OCI-LY7 (cell line): ENCODE data around the gene DOCK1. TPM values are rescaled to one million over a fixed set of nuclear protein-coding genes. Genes with fewer than 3 reads are reported as not detected.

Experiments
- BruUV-seq: library from RNA; stranded (reverse); fragments of 400-500 nt; replicated peaks from 2 replicates; lab custom pipeline; 2021; lab: Mats Ljungman, UMichigan
- CTCF ChIA-PET: fragments of 300-600 bp; sonication (Branson Sonifier 250); formaldehyde crosslinking; loops from one replicate; lab custom pipeline; 2022; ENCODE audit warnings: antibody characterized with exemption; ENCODE audit not compliant: unreplicated experiment; lab: Charles Lee
- POLR2A ChIA-PET: fragments of 300-600 bp; sonication (Branson Sonifier 250); formaldehyde crosslinking; loops from one replicate; lab custom pipeline; 2022; ENCODE audit warnings: antibody characterized with exemption; lab: Charles Lee
- DNase-seq: peaks from one replicate; pipeline ENCODE4 v3.0.0-alpha.2; 2015; ENCODE audit warnings: low spot score
- H2AFZ ChIP-seq: fragments of 200-600 bp; sonication (generic), shearing (Covaris generic); 2 replicates; pipeline ENCODE4 v1.6.1; 2014; ENCODE audit warnings: mild to moderate bottlenecking, antibody characterized with exemption, low read length, moderate library complexity
- H3K27ac ChIP-seq: fragments of 200-600 bp; sonication (generic); 2 replicates; pipeline ENCODE4 v1.5.1; 2014; ENCODE audit warnings: mixed run types, low read depth, mild to moderate bottlenecking, moderate library complexity, low read length, inconsistent platforms; ENCODE audit not compliant: poor library complexity, severe bottlenecking
- H3K36me3 ChIP-seq: fragments of 200-600 bp; sonication (generic); 2 replicates; pipeline ENCODE4 v1.6.1; 2014; ENCODE audit warnings: mild to moderate bottlenecking, antibody characterized with exemption, low read length, moderate library complexity, mixed read lengths; ENCODE audit not compliant: insufficient read depth
- H3K4me1 ChIP-seq: fragments of 200-600 bp; sonication (generic); 2 replicates; pipeline ENCODE4 v1.5.1; 2014; ENCODE audit warnings: mild to moderate bottlenecking, low read length; ENCODE audit not compliant: insufficient read depth, poor library complexity, severe bottlenecking
- H3K4me2 ChIP-seq: fragments of 200-600 bp; sonication (generic); 2 replicates; pipeline ENCODE4 v1.6.1; 2014; ENCODE audit warnings: mild to moderate bottlenecking, low read length
- H3K4me3 ChIP-seq: fragments of 200-600 bp; sonication (generic); 2 replicates; pipeline ENCODE4 v1.5.1; 2014; ENCODE audit warnings: mild to moderate bottlenecking, low read depth, low read length; ENCODE audit not compliant: poor library complexity, severe bottlenecking
- H3K79me2 ChIP-seq: fragments of 200-600 bp; sonication (generic); 2 replicates; pipeline ENCODE4 v1.6.1; 2016; ENCODE audit warnings: low read depth, mild to moderate bottlenecking, low read length, moderate library complexity, mixed read lengths; ENCODE audit not compliant: insufficient read depth
- H3K9me2 ChIP-seq: fragments of 200-600 bp; sonication (generic); 2 replicates; pipeline ENCODE4 v1.6.1; 2016; ENCODE audit warnings: mild to moderate bottlenecking, low read length, mixed read lengths; ENCODE audit not compliant: insufficient read depth
- H3K9me3 ChIP-seq: fragments of 200-600 bp; sonication (generic); 2 replicates; pipeline ENCODE4 v1.6.1; 2014; ENCODE audit warnings: mild to moderate bottlenecking, mixed run types, low read length, mixed read lengths
- H4K20me1 ChIP-seq: fragments of 200-600 bp; sonication (generic); 2 replicates; pipeline ENCODE4 v1.6.1; 2014; ENCODE audit warnings: mild to moderate bottlenecking, antibody characterized with exemption, low read length, moderate library complexity, mixed read lengths; ENCODE audit not compliant: insufficient read depth
- EZH2phosphoT487 ChIP-seq: fragments of 200-600 bp; sonication (generic); IDR thresholded peaks from 2 replicates; pipeline ENCODE4 v1.6.1; 2018; ENCODE audit warnings: low read depth, borderline replicate concordance, mild to moderate bottlenecking, mixed run types, antibody characterized with exemption, low read length, moderate library complexity, mixed read lengths
- intact Hi-C: fragments of 100-400 bp; cut with micrococcal nuclease; formaldehyde crosslinking; loops from one replicate; pipeline ENCODE4 v1.10.0; 2022; ENCODE audit not compliant: unreplicated experiment
- total RNA-seq, 2 experiments: library from RNA; depleted of rRNA in 1 of 2; stranded (reverse); fragments of >200 nt in 1 of 2; shearing (Covaris generic) in 1 of 2; gene quantifications; 2 replicates each; pipeline ENCODE4 v1.2.3, GENCODE V29; 2014 to 2022
- TF ChIP-seq, protein P1 (sequence below): fragments of 200-600 bp; sonication (generic); conservative IDR thresholded peaks from 2 replicates; pipeline ENCODE4 v1.5.1; 2014; ENCODE audit warnings: mild to moderate bottlenecking, antibody characterized with exemption, low read length, moderate library complexity, mixed read lengths

Gene DOCK1
- total RNA-seq, 2 experiments from 2014 or later: not detected

DNA sequence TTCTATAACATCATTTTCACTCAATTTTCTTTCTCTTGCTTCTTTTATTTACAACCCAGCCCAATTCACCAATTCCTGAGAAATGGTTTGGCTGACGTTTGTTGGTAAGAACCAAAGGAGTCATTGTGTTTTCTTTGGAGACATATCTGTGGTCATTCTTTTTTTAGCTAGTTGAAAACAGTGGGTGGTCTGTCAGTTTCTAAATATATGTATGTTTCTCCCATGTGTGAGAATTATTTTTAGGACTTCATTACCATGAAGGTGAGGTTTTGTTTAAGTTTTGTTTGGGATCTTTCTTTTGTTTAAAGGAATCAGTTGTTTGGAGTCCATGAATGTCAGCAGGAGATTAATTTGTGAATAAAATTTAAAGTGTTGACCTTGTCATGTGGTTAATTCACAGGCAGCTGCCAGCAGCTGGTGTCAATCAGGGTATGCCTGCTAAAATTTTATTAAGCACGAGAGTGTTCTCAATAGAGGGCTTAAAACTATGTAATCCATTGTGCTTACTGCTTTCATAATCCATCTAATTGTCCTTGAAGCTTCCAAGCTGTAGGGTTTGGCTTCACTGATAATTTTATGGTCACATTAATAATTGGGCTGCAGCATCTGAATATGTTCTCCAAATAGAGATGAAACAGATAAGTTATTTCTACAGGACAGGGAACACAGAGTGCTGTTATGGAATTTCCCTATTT, 252.4 kb downstream of the DOCK1 start:
- no peaks in the 10 kb centered on the region for H3K79me2 ChIP-seq
- POLR2A ChIA-PET: interaction anchor here (0.6 kb wide), 1 partner anchor 12 kb away, joined by 3 read pairs; no protein-coding TSS in a partner anchor
- no peak overlapping the region for H3K4me3 ChIP-seq
- DNase-seq: no peak
- intact Hi-C loops: no loop called here
- no peaks in the 10 kb centered on the region for H3K9me2 ChIP-seq
- H3K9me3 ChIP-seq: no peaks in the 10 kb centered on the region
- no peak overlapping the region for H3K4me2 ChIP-seq
- H4K20me1 ChIP-seq: no peaks in the 10 kb centered on the region
- CTCF ChIA-PET: no interaction called here
- H3K27ac ChIP-seq: no peak overlapping the region
- H2AFZ ChIP-seq: no peak overlapping the region
- TF ChIP-seq EZH2phosphoT487: no peak
- TF ChIP-seq, protein P1, sequence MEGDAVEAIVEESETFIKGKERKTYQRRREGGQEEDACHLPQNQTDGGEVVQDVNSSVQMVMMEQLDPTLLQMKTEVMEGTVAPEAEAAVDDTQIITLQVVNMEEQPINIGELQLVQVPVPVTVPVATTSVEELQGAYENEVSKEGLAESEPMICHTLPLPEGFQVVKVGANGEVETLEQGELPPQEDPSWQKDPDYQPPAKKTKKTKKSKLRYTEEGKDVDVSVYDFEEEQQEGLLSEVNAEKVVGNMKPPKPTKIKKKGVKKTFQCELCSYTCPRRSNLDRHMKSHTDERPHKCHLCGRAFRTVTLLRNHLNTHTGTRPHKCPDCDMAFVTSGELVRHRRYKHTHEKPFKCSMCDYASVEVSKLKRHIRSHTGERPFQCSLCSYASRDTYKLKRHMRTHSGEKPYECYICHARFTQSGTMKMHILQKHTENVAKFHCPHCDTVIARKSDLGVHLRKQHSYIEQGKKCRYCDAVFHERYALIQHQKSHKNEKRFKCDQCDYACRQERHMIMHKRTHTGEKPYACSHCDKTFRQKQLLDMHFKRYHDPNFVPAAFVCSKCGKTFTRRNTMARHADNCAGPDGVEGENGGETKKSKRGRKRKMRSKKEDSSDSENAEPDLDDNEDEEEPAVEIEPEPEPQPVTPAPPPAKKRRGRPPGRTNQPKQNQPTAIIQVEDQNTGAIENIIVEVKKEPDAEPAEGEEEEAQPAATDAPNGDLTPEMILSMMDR: no peak
- BruUV-seq: no TSS peak
- no peaks in the 10 kb centered on the region for H3K36me3 ChIP-seq
- H3K4me1 ChIP-seq: no peaks in the 10 kb centered on the region

DNA sequence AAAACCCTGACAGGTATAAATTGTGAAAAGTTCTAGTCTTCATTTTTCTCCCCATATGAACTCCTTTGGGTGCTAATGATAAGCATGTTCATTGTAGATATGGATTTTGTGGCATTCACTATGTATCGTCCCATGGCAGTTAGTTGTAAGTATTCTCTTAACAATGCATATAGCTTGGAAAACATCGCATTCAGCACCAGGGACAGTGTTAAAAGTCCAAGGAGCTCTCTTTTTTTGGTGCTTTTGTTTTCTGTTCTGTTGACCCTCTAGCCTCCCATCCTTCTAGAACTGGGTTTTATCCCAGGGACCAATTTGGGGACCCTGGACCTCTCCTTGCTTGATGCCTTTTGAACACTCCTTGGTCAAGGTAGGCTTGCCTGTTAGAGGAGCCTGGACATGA, 253.4 kb downstream of the DOCK1 start:
- Histone ChIP-seq H3K9me3 (no peaks in the 10 kb centered on the region), H3K36me3 (no peaks in the 10 kb centered on the region), H4K20me1 (no peaks in the 10 kb centered on the region), H2AFZ (no peak overlapping the region), H3K4me2 (no peak overlapping the region), H3K79me2 (no peaks in the 10 kb centered on the region), H3K27ac (no peak overlapping the region), H3K4me3 (no peak overlapping the region), H3K9me2 (no peaks in the 10 kb centered on the region), H3K4me1 (no peaks in the 10 kb centered on the region)
- BruUV-seq: no TSS peak
- ChIA-PET CTCF (no interaction called here), POLR2A (no interaction called here)
- intact Hi-C loops: no loop called here
- TF ChIP-seq, protein P1: no peak
- TF ChIP-seq EZH2phosphoT487: no peak
- no peak for DNase-seq

DNA sequence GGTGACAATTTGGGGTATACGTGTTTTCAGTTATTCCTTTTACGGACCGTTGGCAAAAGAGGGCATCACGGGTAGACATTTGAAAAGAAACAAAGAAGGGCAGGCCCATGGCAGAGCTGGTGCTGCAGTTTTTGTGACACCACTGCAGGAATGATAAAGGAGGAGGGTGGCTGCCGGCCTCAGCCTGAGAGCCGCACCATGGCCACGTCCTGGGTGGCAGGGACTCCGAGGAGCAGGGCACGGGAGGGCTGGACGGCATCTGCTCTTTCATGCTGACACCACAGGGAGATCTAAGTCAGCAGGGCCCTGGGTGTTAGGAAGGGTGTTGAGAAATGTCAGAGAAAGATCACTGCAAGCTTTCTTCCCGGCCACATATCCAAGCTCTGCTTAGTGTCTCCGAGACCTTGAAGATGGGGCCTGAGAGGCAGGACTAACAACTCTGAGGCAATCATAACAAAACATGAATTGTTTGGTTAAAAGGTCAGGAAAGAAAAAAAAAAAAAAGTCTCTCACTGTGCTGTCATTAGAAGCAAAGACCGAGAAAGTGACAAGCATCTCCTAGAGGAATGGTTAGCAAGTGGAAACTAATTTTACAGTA, 254.5 kb downstream of the DOCK1 start:
- ChIA-PET CTCF (no interaction called here), POLR2A (no interaction called here)
- Histone ChIP-seq H3K4me3 (no peak overlapping the region), H3K9me3 (no peaks in the 10 kb centered on the region), H3K79me2 (no peaks in the 10 kb centered on the region), H3K4me1 (no peaks in the 10 kb centered on the region), H3K9me2 (no peaks in the 10 kb centered on the region), H4K20me1 (no peaks in the 10 kb centered on the region), H3K4me2 (no peak overlapping the region), H3K27ac (no peak overlapping the region), H3K36me3 (no peaks in the 10 kb centered on the region), H2AFZ (no peak overlapping the region)
- DNase-seq: no peak
- intact Hi-C loops: no loop called here
- no TSS peak for BruUV-seq
- TF ChIP-seq, protein P1: no peak
- no peak for TF ChIP-seq EZH2phosphoT487
